Keratinocyte (primary cell): ENCODE measurements around the gene LTBR. TPM values are rescaled to one million over a fixed set of nuclear protein-coding genes. Genes with fewer than 3 reads are reported as not detected.

Experiments
- DNase-seq: peaks from one replicate; pipeline ENCODE4 v3.0.0-alpha.2; 2011; ENCODE audit warnings: low read depth, missing footprints, low spot score
- FAIRE-seq: peaks from 2 replicates; lab custom pipeline; 2011; peaks lifted over from hg19 to GRCh38; lab: Jason Lieb, UNC
- H2AFZ ChIP-seq: 2 replicates; pipeline ENCODE4 v1.6.0; 2012; ENCODE audit warnings: low read length, control low read depth, inconsistent platforms; ENCODE audit not compliant: control insufficient read depth
- H3K27ac ChIP-seq: 2 replicates; pipeline ENCODE4 v1.5.1; 2011; ENCODE audit warnings: low read length; ENCODE audit not compliant: control insufficient read depth, insufficient read depth
- H3K27me3 ChIP-seq: 3 replicates; pipeline ENCODE4 v1.6.0; 2011; ENCODE audit warnings: low read length; ENCODE audit not compliant: control insufficient read depth, insufficient read depth; ENCODE audit errors: extremely low read depth
- H3K36me3 ChIP-seq, 2 experiments: 2 replicates in 1 of 2; 3 replicates in 1 of 2; pipeline ENCODE4 v1.5.1; 2011; ENCODE audit warnings: low read length in 2 of 2, mild to moderate bottlenecking in 1 of 2; ENCODE audit not compliant: control insufficient read depth in 2 of 2, insufficient read depth in 2 of 2; ENCODE audit errors: extremely low read depth in 1 of 2
- H3K4me1 ChIP-seq: 3 replicates; pipeline ENCODE4 v1.5.1; 2011; ENCODE audit warnings: low read length; ENCODE audit not compliant: control insufficient read depth, insufficient read depth; ENCODE audit errors: extremely low read depth
- H3K4me2 ChIP-seq: 3 replicates; pipeline ENCODE4 v1.6.0; 2011; ENCODE audit warnings: low read depth, low read length; ENCODE audit not compliant: control insufficient read depth, insufficient read depth; ENCODE audit errors: extremely low read depth
- H3K4me3 ChIP-seq, 3 experiments: fragments of 200-600 bp in 1 of 3; sonication (generic) in 1 of 3; 2 replicates in 2 of 3; 3 replicates in 1 of 3; pipeline ENCODE4 v1.5.1; 2011 to 2016; ENCODE audit warnings: low read length in 3 of 3, mild to moderate bottlenecking in 3 of 3, control low read depth in 2 of 3, inconsistent platforms in 1 of 3, low read depth in 1 of 3, mixed read lengths in 1 of 3, mixed run types in 1 of 3, moderate library complexity in 1 of 3; ENCODE audit not compliant: control insufficient read depth in 2 of 3, insufficient read depth in 2 of 3; ENCODE audit errors: extremely low read depth in 1 of 3
- H3K79me2 ChIP-seq: 2 replicates; pipeline ENCODE4 v1.6.0; 2012; ENCODE audit warnings: low read length; ENCODE audit not compliant: control insufficient read depth, insufficient read depth
- H3K9ac ChIP-seq: 3 replicates; pipeline ENCODE4 v1.6.0; 2011; ENCODE audit warnings: low read length; ENCODE audit not compliant: control insufficient read depth, insufficient read depth; ENCODE audit errors: extremely low read depth
- H3K9me1 ChIP-seq: 3 replicates; pipeline ENCODE4 v1.6.0; 2011; ENCODE audit warnings: low read length; ENCODE audit not compliant: control insufficient read depth, insufficient read depth; ENCODE audit errors: extremely low read depth
- H3K9me3 ChIP-seq: 2 replicates; pipeline ENCODE4 v1.5.1; 2012; ENCODE audit warnings: low read depth, low read length; ENCODE audit not compliant: control insufficient read depth
- H4K20me1 ChIP-seq: 3 replicates; pipeline ENCODE4 v1.6.0; 2011; ENCODE audit warnings: low read length; ENCODE audit not compliant: control insufficient read depth, insufficient read depth; ENCODE audit errors: extremely low read depth
- EZH2 ChIP-seq: IDR thresholded peaks from one replicate; pipeline ENCODE4 v1.6.1; 2012; ENCODE audit warnings: inconsistent platforms, mild to moderate bottlenecking, low read length, moderate library complexity
- dilution Hi-C: fragments of 300-500 bp; cut with MboI; formaldehyde crosslinking; loops from one replicate; pipeline ENCODE4 v1.7.0; 2020; ENCODE audit warnings: low sequenced_read_pairs; ENCODE audit not compliant: extremely low pct_ligation_motif_present
- polyA plus RNA-seq, 5 experiments: library from polyadenylated mRNA; depleted of rRNA in 3 of 5; stranded (reverse) in 3 of 5; stranded (forward) in 1 of 5; unstranded in 1 of 5; fragments of >200 nt; gene quantifications; 1 replicate in 1 of 5; 2 replicates in 3 of 5; 3 replicates in 1 of 5; pipeline versions ENCODE4 v1.2.1 to v1.2.3, GENCODE V29; 2011 to 2012; ENCODE audit warnings: missing spikeins in 2 of 5, low read depth in 1 of 5, low replicate concordance in 1 of 5
- TF ChIP-seq, protein P1 (sequence below), 3 experiments: IDR thresholded peaks in 1 of 3; conservative IDR thresholded peaks in 1 of 3; optimal IDR thresholded peaks in 1 of 3; 2 replicates in 2 of 3; 3 replicates in 1 of 3; pipeline versions ENCODE3 to v1.5.1; 2011; ENCODE audit warnings: low read length in 3 of 3, mild to moderate bottlenecking in 3 of 3, moderate library complexity in 2 of 3, control low read depth in 1 of 3, inconsistent platforms in 1 of 3; ENCODE audit not compliant: insufficient read depth in 2 of 3; ENCODE audit errors: extremely low read depth in 1 of 3

LTBR gene
- polyA plus RNA-seq, 1 donor (not counting 4 experiments of a cell fraction or from before 2014, with no cell fraction given), result 42.7 TPM

DNA sequence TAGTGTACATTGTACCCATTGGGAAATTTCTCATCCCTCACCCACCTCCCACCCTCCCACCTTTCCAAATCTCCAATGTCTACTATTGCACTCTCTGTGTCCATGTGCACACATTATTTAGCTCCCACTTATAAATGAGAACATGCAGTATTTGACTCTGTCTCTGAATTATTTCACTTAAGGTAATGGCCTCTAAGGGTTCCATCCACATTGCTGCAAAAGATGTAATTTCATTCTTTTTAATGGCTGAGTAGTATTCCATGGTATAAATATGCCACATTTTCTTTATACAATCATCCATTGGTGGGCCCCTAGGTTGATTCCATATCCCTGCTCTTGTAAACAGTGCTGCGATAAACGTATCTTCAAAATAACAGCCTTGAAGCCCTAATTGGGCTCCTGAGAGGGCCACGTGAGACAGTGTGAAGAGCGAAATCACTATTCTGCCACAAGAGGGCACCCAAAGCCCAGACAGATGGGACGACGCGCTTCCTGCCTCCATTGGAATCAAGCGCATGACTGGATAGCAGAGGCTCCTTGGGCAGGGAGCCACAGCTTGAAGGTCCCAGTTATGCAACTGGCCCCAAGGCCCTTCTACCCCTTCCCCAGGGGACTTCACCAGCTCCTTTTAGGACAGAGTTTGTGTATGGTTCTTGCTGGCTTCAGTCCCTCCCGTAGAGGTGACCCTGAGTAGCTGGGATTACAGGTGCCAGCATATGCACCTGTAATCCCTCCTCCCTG lies 39.5 kb downstream of the LTBR start:
- TF ChIP-seq, protein P1, sequence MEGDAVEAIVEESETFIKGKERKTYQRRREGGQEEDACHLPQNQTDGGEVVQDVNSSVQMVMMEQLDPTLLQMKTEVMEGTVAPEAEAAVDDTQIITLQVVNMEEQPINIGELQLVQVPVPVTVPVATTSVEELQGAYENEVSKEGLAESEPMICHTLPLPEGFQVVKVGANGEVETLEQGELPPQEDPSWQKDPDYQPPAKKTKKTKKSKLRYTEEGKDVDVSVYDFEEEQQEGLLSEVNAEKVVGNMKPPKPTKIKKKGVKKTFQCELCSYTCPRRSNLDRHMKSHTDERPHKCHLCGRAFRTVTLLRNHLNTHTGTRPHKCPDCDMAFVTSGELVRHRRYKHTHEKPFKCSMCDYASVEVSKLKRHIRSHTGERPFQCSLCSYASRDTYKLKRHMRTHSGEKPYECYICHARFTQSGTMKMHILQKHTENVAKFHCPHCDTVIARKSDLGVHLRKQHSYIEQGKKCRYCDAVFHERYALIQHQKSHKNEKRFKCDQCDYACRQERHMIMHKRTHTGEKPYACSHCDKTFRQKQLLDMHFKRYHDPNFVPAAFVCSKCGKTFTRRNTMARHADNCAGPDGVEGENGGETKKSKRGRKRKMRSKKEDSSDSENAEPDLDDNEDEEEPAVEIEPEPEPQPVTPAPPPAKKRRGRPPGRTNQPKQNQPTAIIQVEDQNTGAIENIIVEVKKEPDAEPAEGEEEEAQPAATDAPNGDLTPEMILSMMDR (optimal IDR thresholded peaks at IDR 0.05 in 1 of 3, IDR thresholded peaks at IDR 0.05 in 1 of 3, conservative IDR thresholded peaks at IDR 0.05 in 1 of 3; ENCODE audit: extremely low read depth in 1 of 3, insufficient read depth in 2 of 3, low read length in 3 of 3), result peak; percentile 81 to 97 (median 86)
- TF ChIP-seq EZH2, result no peak
- no peaks in the 10 kb centered on the region for H3K27me3 ChIP-seq
- H3K9me1 ChIP-seq, result no peaks in the 10 kb centered on the region
- no peaks in the 10 kb centered on the region for H4K20me1 ChIP-seq
- H3K9ac ChIP-seq, result no peak overlapping the region
- H2AFZ ChIP-seq, result no peak overlapping the region
- H3K4me3 ChIP-seq, result no peak overlapping the region
- DNase-seq (peak; percentile 48), FAIRE-seq (peak; percentile 88)
- H3K9me3 ChIP-seq, result no peaks in the 10 kb centered on the region
- H3K4me2 ChIP-seq, result no peak overlapping the region
- H3K79me2 ChIP-seq, result no peaks in the 10 kb centered on the region
- H3K27ac ChIP-seq, result no peak overlapping the region
- no peaks in the 10 kb centered on the region for H3K36me3 ChIP-seq
- H3K4me1 ChIP-seq, result no peaks in the 10 kb centered on the region
- dilution Hi-C loops, result no loop called here

DNA sequence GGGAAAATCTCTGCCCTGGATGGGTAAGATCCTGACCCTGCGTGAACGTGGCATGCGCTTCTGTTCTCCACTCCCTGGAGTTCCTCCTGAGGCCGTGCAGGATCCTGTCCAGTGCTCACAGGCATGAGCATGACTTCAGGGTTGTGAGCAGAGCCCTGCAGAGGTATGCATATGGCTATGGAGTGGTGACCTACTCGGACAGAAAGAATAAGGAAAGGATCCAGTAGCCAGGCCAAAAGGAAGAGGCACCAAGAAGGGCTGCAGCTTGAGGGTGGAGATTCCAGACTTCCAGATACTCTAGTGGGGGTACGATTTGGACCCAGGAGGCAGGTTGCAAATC lies 40.0 kb downstream of the LTBR start:
- Histone ChIP-seq H2AFZ (no peak overlapping the region), H3K27ac (no peak overlapping the region)
- FAIRE-seq, result no peak

More for the DNA sequence above, 40.0 kb downstream of the LTBR start:
- H3K79me2 ChIP-seq, result no peaks in the 10 kb centered on the region
- TF ChIP-seq, protein P1 (optimal IDR thresholded peaks at IDR 0.05 in 1 of 3, IDR thresholded peaks at IDR 0.05 in 1 of 3, conservative IDR thresholded peaks at IDR 0.05 in 1 of 3; ENCODE audit: extremely low read depth in 1 of 3, insufficient read depth in 2 of 3, low read length in 3 of 3), result no peak
- TF ChIP-seq EZH2, result no peak
- H3K27me3 ChIP-seq, result no peaks in the 10 kb centered on the region
- H3K4me3 ChIP-seq, result no peak overlapping the region
- DNase-seq, result no peak
- no peak overlapping the region for H3K9ac ChIP-seq
- dilution Hi-C loops, result no loop called here
- no peaks in the 10 kb centered on the region for H4K20me1 ChIP-seq
- H3K36me3 ChIP-seq, result no peaks in the 10 kb centered on the region
- no peak overlapping the region for H3K4me2 ChIP-seq
- H3K9me3 ChIP-seq, result no peaks in the 10 kb centered on the region
- no peaks in the 10 kb centered on the region for H3K4me1 ChIP-seq
- no peaks in the 10 kb centered on the region for H3K9me1 ChIP-seq
